HT1080 (cell line): ENCODE measurements around the gene LRP10. TPM values are rescaled to one million over a fixed set of nuclear protein-coding genes. Genes with fewer than 3 reads are reported as not detected.
"Not testable (repeated sequence)": the region's sequence is repeated elsewhere in the genome, so short reads cannot be mapped to it uniquely, and the experiment has no call there.

Experiments used
- DNase-seq: peaks from one replicate; pipeline ENCODE4 v3.0.0-alpha.2; 2015; ENCODE audit warnings: low read depth
- total RNA-seq: library from RNA; depleted of rRNA; stranded (reverse); fragments of >200 nt; shearing (Covaris generic); gene quantifications from 2 replicates; pipeline ENCODE4 v1.2.3, GENCODE V29; 2014

Gene LRP10
- total RNA-seq, 1 experiment from 2014 or later, result 86.0 TPM

GRCh38 chr14:22860377-22860776 is 11.2 kb upstream of the LRP10 start:
- DNase-seq, result not testable (repeated sequence)

GRCh38 chr14:22861651-22862050 is 9.9 kb upstream of the LRP10 start:
- no peak for DNase-seq

GRCh38 chr14:22864979-22865378 is 6.6 kb upstream of the LRP10 start:
- DNase-seq, result no peak

- DNase-seq, result no peak
Measured at GRCh38 chr14:22865424-22866405, 5.8 kb upstream of the LRP10 start.

- no peak for DNase-seq
Measured at GRCh38 chr14:22866874-22867273, 4.7 kb upstream of the LRP10 start.

- DNase-seq, result no peak
Measured at GRCh38 chr14:22870811-22871223, 723 bp upstream of the LRP10 start.

- DNase-seq, result peak; percentile 84
Measured at GRCh38 chr14:22872033-22872832, 693 bp downstream of the LRP10 start.

- DNase-seq, result no peak
Measured at GRCh38 chr14:22872833-22873520, 1.4 kb downstream of the LRP10 start.

- no peak for DNase-seq
Measured at GRCh38 chr14:22875003-22875747, 3.6 kb downstream of the LRP10 start.

- DNase-seq, result no peak
Measured at GRCh38 chr14:22875748-22876319, 4.3 kb downstream of the LRP10 start.

GRCh38 chr14:22877000-22877501 is 5.5 kb downstream of the LRP10 start:
- DNase-seq, result no peak

GRCh38 chr14:22878271-22879246 is 7.0 kb downstream of the LRP10 start:
- DNase-seq, result no peak

GRCh38 chr14:22882064-22882463 is 10.5 kb downstream of the LRP10 start:
- DNase-seq, result no peak

- DNase-seq, result no peak
Measured at GRCh38 chr14:22882529-22883172, 11.1 kb downstream of the LRP10 start.

GRCh38 chr14:22883173-22883976 is 11.8 kb downstream of the LRP10 start, which contains the start of gene REM2:
REM2 (plus strand) TSS chr14:22883222; CDS start chr14:22883288, 66 bp downstream.
- no peak for DNase-seq

- no peak for DNase-seq
Measured at GRCh38 chr14:22884076-22884737, 12.7 kb downstream of the LRP10 start.
